ENCODE measurements around the gene PCMTD2. TPM values are rescaled to one million over a fixed set of nuclear protein-coding genes. Genes with fewer than 3 reads are reported as not detected.
A peak's percentile ranks its signal among the peaks of the same experiment; 100 is the strongest.
"Not testable (repeated sequence)": the region's sequence is repeated elsewhere in the genome, so short reads cannot be mapped to it uniquely, and the experiment has no call there.

Gene PCMTD2
- total RNA-seq, 1 donor from 2014 or later = 81.8 TPM

DNA sequence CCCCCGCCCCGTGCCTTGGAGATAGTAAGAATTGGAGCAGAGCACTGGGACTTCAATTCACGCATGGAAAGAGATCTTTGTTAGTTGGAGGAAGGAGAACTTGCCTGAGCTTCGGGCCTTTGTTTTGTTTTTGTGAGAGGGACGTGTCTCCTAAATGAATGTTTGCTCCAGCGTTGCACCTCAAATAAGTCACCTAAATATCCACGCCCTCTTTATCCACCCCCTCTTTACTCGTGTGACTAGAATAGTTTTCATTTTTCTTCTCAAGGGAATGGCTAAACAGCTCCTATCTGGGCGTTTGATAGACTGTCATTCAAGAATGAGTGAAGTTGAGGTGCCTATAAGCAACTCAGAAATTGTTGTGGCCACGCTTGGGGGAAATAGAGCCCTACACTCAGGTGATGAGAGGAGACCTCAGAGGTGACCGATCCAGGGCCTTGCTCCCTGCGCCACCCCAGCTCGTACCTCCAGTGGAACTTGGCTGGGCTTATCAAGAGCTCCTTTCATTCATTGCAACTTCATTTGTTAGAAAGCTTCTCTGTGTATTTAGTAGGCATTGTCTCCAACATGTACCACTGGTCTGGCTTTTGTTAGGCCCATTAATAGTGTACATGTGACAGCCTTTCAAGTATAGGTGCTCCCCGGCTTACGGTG lies 861 bp downstream of the PCMTD2 start:
- DNase-seq = no peak

DNA sequence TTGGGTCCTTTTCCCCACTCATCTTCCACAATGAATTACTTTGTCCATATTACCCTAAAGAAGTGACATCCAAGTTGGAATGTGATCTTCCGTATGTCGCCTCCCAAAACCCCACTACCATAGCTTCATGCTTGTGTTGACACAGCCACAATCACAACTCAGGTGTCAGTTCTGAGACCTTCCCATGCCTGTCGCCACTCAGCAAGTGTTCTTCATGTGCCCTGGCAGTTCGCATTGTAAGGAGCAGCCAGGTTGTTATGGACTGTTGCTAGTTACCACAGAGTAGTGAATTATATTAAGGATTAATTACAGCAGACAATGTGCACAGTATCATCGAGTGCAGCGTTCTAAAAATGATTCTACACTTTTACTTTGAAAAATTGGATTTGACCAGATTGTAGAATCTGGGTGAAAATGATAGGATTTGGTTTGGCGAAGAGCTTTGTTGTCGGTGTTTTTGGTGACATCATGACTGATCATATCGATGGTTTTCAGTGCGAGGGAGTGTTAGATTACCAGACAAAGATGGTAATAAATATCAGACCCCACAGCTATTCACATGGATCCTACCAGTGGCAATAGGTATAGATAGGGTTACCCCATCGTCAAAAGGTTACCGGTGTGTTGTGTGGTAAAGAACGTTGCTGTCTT lies 1.7 kb downstream of the PCMTD2 start:
- no peak for DNase-seq

GRCh38 chr20:64258071-64258823 lies 2.7 kb downstream of the PCMTD2 start:
- DNase-seq = no peak

- no peak for DNase-seq
Observed at GRCh38 chr20:64260239-64260638, 4.7 kb downstream of the PCMTD2 start.

DNA sequence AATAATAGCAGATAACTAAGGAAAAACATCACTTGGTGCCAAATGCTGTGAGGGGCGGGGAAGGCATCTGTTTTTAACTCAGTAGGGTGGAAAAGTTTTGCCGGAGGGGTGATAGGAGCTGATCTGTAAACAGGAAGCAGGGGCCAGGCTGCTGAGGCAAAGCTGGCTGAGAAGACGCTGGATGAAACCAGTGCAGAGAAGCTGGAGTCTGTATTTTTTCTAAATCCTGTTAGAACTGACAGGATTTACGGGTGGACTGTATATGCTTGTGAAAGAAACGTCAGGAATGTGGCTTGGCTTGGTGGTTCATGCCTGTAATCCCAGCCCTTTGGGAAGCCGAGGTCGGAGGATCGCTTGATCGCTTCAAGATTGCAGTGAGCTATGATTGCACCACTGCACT lies 5.6 kb downstream of the PCMTD2 start:
- DNase-seq = peak; percentile 62

GRCh38 chr20:64264091-64264490 lies 8.5 kb downstream of the PCMTD2 start:
- no peak for DNase-seq

DNA sequence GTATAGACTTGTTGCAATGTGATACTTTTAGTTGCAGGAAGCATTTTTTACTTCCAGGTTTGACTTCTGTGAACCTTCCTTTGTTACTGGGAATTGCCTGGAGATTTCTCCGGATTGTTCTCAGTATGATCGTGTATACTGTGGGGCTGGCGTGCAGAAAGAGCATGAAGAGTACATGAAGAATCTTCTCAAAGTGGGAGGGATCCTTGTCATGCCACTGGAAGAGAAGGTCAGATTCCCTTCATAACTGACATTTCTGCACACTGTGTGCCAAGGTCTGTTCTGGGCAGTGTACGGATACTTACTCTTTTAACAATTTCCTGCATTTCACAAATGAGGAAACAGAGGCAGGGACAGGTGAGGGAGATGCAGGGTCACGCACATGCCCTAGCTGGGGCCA lies 9.7 kb downstream of the PCMTD2 start:
- no peak for DNase-seq

DNA sequence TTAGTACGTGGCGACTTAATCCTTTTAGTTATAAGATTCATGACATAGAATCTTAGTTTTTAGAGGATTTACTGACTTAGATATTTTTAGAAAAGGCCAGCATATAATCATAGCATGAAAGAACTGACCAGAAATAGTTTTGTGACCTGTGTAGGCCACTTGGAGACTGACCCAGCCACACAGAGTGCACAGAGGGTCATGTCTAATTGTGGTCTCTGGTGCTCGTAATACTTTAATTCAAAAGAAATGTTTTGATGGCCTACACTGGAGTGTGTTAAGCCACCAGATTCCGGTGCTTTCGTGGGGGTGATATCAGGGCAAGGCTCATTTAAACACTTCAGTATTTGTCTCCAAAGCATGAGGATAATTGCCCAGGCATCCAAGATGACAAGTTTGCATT lies 11.4 kb downstream of the PCMTD2 start:
- DNase-seq = no peak

- DNase-seq = no peak
Observed at GRCh38 chr20:64268174-64268573, 12.6 kb downstream of the PCMTD2 start.

DNA sequence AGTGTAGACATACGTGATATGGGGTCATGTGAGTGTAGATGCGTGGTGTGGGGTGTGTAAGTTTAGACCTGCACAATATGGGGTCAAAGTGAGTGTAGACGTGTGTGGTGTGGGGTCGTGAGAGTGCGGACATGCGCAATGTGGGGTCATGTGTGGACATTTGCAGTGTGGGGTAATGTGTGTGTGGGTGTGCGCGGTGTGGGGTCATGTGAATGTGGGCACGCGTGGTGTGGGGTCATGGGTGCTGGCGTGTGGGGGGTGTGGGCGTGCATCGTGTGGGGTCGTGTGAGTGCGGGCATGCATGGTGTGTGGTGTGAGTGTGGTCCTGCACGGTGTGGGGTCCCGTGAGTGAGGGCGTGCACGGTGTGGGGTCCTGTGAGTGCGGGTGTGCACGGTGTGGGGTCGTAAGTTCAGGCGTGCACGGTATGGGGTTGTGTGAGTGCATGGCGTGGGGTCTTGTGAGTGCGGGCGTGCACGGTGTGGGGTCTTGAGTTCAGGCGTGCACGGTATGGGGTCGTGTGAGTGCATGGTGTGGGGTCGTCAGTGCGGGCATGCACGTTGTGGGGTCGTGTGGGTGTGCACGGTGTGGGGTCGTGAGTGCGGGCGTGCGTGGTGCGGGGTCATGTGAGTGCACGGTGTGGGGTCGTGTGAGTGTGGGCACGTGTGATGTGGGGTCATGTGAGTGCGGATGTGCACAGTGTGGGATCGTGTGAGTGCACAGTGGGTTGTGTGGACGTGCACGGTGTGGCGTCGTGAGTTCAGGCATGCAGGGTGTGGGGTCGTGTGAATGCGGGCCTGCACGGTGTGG lies 14.3 kb downstream of the PCMTD2 start:
- DNase-seq = no peak

GRCh38 chr20:64271636-64272035 lies 16.1 kb downstream of the PCMTD2 start:
- no peak for DNase-seq

GRCh38 chr20:64273109-64273508 lies 17.6 kb downstream of the PCMTD2 start:
- DNase-seq = no peak

DNA sequence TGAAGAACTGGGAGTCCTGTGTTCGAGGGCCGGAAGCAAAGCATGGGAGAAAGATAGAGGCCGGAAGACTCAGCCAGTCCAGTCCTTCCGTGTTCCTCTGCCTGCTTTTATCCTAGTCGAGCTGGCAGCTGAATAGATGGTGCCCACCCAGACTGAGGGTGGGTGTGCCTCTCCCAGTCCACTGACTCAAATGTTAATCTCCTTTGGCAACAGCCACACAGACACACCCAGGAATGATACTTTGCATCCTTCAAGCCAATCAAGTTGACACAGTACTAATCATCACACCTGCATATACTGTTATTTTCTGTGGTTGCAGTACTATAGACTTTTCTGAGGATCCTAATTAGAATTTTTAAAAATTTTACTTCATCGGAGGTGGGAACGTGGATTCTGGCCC lies 21.3 kb downstream of the PCMTD2 start:
- no peak for DNase-seq

- no peak for DNase-seq
Observed at GRCh38 chr20:64277571-64278316, 22.2 kb downstream of the PCMTD2 start.

DNA sequence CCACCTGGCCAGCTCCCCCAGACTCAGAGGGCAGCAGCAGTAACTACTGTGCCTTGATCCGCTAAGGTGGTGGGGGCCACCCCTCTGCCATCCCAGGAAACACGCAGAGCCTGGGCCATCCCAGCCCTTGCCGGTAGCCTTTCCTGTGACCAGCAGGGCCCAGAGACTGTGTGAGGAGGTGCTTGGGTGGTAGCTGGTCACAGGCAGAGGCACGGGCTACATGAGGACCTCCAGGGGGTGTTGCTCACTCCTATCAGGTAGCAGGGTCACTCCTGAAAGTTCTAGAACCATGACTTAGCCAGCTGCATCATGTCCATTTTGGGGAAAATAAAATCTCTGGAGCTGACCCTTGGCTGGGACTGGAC lies 22.8 kb downstream of the PCMTD2 start:
- DNase-seq = no peak

DNA sequence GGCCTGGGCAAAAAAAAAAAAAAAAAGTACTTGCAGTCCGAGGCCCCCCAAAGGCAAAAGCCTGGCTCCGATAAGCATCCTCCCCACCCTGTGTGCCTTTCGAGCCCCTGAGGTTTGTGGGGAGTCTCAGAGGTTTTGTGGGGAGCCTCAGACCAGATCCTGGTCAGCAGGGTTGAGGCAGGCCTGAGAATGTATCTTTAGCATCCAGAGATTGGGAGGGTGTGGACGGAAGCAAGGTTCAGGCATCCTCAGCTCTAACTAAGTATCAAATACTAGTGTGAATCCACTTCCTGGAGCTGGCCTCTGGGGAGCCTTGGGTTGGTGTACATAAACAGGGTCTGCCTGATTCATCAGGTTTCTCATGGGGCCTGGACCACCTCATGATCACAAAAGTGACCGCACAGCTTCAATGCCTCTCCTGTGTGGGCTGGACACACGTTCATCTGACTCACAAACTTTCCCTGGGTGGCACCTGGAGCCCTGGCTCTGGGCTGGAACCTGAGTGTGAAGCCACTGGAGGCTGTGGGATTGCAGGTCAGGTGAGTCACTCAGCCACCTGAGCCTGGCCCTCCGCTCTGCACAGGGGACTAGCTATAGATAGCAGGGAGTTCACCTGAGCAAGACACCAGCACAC lies 24.4 kb downstream of the PCMTD2 start:
- no peak for DNase-seq

GRCh38 chr20:64280460-64280843 lies 24.9 kb downstream of the PCMTD2 start:
- no peak for DNase-seq

DNA sequence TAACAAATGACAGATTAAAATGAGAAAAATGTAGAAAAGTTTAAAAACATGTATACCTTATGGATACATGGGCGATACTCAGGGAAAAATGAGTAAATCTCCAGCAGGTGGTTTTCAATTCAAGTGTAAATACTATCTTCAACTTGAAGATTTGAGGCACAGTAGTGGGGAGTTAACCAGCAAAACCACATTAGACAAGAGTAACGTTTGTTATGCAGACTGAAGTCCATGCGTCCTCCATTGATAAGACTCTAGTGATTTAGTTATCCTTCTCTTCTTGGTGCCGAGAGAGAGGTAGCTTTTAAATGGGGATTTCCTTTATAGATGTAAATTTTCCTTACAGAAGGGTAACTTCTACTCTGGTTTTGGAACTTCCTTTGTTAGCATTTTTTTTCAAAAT lies 28.1 kb downstream of the PCMTD2 start:
- DNase-seq = no peak

DNA sequence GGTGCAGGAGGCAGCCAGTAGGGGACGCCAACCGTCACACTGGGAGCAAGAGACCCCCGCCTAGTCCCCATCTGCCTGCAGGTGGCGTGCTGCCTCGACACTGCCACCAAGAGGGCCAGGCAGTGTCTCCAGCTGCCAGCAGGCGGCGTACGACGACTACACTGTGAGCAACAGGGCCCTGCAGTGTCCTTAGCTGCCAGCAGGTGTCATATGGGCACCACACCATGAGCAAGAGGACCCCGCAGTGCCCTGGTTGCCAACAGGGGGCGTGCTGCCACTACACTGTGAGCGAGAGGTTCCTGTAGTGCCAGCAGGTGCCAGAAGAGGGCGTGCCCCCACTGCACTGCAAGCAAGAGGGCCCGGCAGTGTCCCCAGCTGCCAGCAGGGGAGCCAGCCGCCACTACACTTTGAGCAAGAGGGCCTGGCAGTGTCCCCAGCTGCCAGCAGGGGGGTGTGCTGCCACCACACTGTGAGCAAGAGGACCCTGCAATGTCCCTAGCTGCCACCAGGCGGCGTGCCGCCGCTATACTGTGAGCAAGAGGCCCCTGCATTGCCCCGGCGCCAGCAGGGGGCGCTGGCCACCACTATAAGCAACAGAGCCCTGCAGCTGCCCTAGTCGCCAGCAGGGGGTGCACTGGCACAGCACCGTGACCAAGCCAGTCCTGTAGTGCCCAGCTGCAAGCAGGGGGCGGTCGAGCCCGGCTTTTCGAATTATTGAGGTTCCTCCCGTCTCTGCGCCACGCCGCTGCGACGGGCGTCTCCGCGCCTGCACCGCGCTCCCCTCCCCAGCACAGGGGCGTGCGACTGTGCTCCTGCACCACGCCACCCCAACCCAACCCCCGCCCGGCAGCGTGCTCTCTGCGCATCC lies 30.3 kb downstream of the PCMTD2 start:
- DNase-seq = not testable (repeated sequence)

DNA sequence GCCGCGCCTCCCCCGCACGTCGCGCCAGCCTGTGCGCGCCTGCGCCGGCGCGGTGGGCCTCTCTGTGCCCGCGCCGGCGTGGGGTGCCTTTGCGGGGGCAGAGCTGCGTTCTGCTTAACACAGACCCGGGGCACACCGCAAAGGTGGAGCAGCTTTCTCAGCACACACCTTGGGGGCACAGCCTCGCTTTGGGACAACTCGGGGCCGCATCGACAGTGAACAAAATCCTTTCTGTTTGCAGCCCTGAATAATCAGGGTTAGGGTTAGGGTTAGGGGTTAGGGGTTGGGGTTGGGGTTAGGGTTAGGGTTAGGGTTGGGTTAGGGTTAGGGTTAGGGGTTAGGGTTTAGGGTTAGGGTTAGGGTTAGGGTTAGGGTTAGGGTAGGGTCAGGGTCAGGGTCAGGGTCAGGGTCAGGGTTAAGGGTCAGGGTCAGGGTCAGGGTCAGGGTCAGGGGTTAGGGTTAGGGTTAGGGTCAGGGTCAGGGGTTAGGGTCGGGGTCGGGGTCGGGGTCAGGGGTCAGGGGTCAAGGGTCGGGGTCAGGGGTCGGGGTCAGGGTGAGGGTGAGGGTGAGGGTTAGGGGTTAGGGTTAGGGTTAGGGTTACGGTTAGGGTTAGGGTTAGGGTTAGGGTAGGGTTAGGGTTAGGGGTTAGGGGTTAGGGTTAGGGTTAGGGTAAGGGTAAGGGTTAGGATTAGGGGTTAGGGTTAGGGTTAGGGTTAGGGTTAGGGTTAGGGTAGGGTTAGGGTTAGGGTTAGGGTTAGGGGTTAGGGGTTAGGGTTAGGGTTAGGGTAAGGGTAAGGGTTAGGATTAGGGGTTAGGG lies 31.1 kb downstream of the PCMTD2 start:
- DNase-seq = peak; percentile 21
